Esophagus squamous epithelium (tissue), 4 donors: ENCODE measurements around the gene NELL1.

Experiments
- POLR2A ChIP-seq, 4 donors: fragments of 450-650 bp; IDR thresholded peaks; one replicate each; pipeline ENCODE4 v1.6.1; 2017; ENCODE audit warnings: antibody characterized with exemption in 4 of 4, mild to moderate bottlenecking in 4 of 4, moderate library complexity in 3 of 4
- TF ChIP-seq, protein P1 (sequence below), 6 experiments: fragments of 450-650 bp in 4 of 6; fragments of 200-600 bp in 2 of 6; sonication (generic) in 2 of 6; IDR thresholded peaks; one replicate each; pipeline ENCODE4 v1.5.1; 2016 to 2019; ENCODE audit warnings: antibody characterized with exemption in 6 of 6, mild to moderate bottlenecking in 4 of 6, moderate library complexity in 4 of 6

- TF ChIP-seq, protein P1, sequence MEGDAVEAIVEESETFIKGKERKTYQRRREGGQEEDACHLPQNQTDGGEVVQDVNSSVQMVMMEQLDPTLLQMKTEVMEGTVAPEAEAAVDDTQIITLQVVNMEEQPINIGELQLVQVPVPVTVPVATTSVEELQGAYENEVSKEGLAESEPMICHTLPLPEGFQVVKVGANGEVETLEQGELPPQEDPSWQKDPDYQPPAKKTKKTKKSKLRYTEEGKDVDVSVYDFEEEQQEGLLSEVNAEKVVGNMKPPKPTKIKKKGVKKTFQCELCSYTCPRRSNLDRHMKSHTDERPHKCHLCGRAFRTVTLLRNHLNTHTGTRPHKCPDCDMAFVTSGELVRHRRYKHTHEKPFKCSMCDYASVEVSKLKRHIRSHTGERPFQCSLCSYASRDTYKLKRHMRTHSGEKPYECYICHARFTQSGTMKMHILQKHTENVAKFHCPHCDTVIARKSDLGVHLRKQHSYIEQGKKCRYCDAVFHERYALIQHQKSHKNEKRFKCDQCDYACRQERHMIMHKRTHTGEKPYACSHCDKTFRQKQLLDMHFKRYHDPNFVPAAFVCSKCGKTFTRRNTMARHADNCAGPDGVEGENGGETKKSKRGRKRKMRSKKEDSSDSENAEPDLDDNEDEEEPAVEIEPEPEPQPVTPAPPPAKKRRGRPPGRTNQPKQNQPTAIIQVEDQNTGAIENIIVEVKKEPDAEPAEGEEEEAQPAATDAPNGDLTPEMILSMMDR (IDR thresholded peaks at IDR 0.05) = no peak
- TF ChIP-seq POLR2A (IDR thresholded peaks at IDR 0.05) = no peak
Observed at GRCh38 chr11:21603886-21604285, 934.5 kb downstream of the NELL1 start.
